Uterus (tissue), 4 donors: ENCODE data around the gene MEIS1. TPM values are rescaled to one million over a fixed set of nuclear protein-coding genes. Genes with fewer than 3 reads are reported as not detected.

Experiments
- DNase-seq, 2 donors: peaks; one replicate each; pipeline ENCODE4 v3.0.0-alpha.2; 2019 to 2020
- H3K27ac ChIP-seq, 2 donors: fragments of 200-600 bp; sonication (generic); 1 replicate in 1 of 2; 2 replicates in 1 of 2; pipeline ENCODE4 v1.5.1; 2016 to 2018
- H3K27me3 ChIP-seq, 2 donors: fragments of 200-600 bp; sonication (generic); one replicate each; pipeline ENCODE4 v1.5.1; 2018 to 2019; ENCODE audit warnings: control low read depth in 1 of 2
- H3K36me3 ChIP-seq, 2 donors: fragments of 200-600 bp; sonication (generic); one replicate each; pipeline ENCODE4 v1.5.1; 2019; ENCODE audit warnings: control low read depth in 1 of 2
- H3K4me1 ChIP-seq, 2 donors: fragments of 200-600 bp; sonication (generic); one replicate each; pipeline ENCODE4 v1.5.1; 2018 to 2019; ENCODE audit warnings: control low read depth in 1 of 2
- H3K4me3 ChIP-seq, 2 donors: fragments of 200-600 bp; sonication (generic); 1 replicate in 1 of 2; 2 replicates in 1 of 2; pipeline ENCODE4 v1.5.1; 2018 to 2019; ENCODE audit warnings: mild to moderate bottlenecking in 1 of 2
- H3K9me3 ChIP-seq, 2 donors: fragments of 200-600 bp; sonication (generic); one replicate each; pipeline ENCODE4 v1.5.1; 2019; ENCODE audit warnings: control low read depth in 1 of 2
- CTCF ChIP-seq, 4 experiments: fragments of 200-600 bp in 2 of 4; fragments of 450-650 bp in 2 of 4; sonication (generic) in 2 of 4; IDR thresholded peaks; one replicate each; pipeline ENCODE4 v1.5.1; 2016 to 2019; ENCODE audit warnings: antibody characterized with exemption in 4 of 4, mild to moderate bottlenecking in 2 of 4, moderate library complexity in 1 of 4
- POLR2A ChIP-seq, 2 donors: fragments of 450-650 bp; IDR thresholded peaks; one replicate each; pipeline ENCODE4 v1.6.1; 2016; ENCODE audit warnings: antibody characterized with exemption in 2 of 2, mild to moderate bottlenecking in 1 of 2, moderate library complexity in 1 of 2
- intact Hi-C: fragments of 100-400 bp; cut with DNase I; formaldehyde crosslinking; loops from one replicate; pipeline ENCODE4 v1.15.1; 2023; ENCODE audit warnings: low total_unique reads
- total RNA-seq, 4 donors: library from RNA; depleted of rRNA in 3 of 4; stranded (reverse); fragments of >200 nt in 3 of 4; gene quantifications; one replicate each; pipeline versions ENCODE4 v1.1.0 to v1.2.4, GENCODE V29; 2014 to 2023
- donor health status: DM: yes; HTN: yes; CAD: no.

MEIS1 gene
- total RNA-seq, 4 donors from 2014 or later, result 110 to 418 (median 233) TPM

DNA sequence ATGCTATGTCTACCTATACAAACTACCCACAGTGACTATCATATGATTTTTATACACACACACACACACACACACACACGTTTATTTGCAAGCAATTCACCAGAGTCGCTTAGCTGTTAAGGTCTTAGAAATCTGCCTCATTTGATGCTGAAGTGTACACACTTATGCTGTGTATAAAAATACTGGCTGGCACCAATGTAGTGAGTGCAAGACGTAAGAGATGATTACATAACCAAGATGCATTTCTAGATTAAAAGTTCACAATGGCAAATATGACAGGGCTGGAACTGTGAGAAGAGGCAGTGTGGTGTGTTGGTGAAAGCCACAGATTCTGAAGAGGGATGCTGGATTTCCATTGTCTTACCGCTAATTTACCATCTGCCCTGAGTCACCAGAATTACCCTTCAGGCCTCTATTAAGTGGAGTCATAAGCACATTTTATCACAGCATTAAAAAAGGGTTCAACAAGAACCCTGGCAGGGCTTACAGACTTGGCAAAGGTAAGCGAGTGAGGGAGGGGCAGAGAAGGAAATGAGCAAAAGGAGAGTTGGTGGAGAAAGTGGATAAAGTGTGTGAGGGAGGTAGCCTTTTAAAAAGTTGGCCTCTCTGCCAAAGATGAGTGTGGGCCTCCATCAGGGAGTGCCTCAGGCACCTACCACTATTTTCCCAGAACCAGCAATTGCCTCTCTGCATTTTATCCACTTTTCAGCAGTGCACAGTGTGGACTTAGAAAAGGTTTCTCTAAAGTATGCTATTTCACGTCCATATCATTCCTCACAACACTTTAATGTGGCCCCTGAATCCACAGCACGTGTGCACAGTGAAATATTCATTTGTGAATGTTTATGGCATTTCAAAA lies 21.5 kb downstream of the MEIS1 start:
- no peak for TF ChIP-seq CTCF (IDR thresholded peaks at IDR 0.05)
- no peak for TF ChIP-seq POLR2A (IDR thresholded peaks at IDR 0.05)
- H3K27ac ChIP-seq, result peak overlapping the region; percentile 19 to 100
- H3K27me3 ChIP-seq, result no peaks in the 10 kb centered on the region
- H3K9me3 ChIP-seq, result no peaks in the 10 kb centered on the region
- H3K4me1 ChIP-seq, result peaks cover 13 to 26% of the 10 kb centered on the region in 2 donors
- no peak overlapping the region for H3K4me3 ChIP-seq
- DNase-seq, result no peak
- intact Hi-C loops, result no loop called here
- no peaks in the 10 kb centered on the region for H3K36me3 ChIP-seq

- Histone ChIP-seq H3K27me3 (no peaks in the 10 kb centered on the region), H3K36me3 (no peaks in the 10 kb centered on the region), H3K9me3 (no peaks in the 10 kb centered on the region), H3K4me1 (peaks cover 13 to 28% of the 10 kb centered on the region in 2 donors), H3K4me3 (no peak overlapping the region), H3K27ac (no peak overlapping the region)
- no peak for DNase-seq
- TF ChIP-seq POLR2A (IDR thresholded peaks at IDR 0.05), result no peak
- TF ChIP-seq CTCF (IDR thresholded peaks at IDR 0.05), result no peak
- intact Hi-C loops, result no loop called here
These were observed 22.6 kb downstream of the MEIS1 start for GRCh38 chr2:66457545-66457944.

DNA sequence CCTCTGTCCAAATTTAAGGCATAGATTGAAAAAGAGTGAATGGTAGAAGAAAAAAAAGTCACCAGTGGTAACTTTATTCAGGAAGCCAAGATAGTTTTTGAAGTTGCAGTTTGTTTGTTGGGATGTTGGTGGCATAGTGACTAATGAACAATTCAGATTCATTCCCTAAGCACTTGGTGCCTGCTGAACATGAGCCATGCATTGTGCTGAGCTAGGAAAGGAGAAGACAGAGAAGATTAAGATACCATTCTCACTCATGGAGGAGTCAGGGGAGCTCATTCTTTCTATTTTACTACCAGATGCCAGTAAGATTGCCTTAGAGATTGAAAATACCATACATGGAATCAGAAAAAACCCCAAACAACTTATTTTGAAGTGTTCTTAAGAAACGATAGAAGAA lies 25.1 kb downstream of the MEIS1 start:
- no peaks in the 10 kb centered on the region for H3K9me3 ChIP-seq
- no peak overlapping the region for H3K4me3 ChIP-seq
- no peaks in the 10 kb centered on the region for H3K27me3 ChIP-seq
- H3K36me3 ChIP-seq, result no peaks in the 10 kb centered on the region
- no peak for DNase-seq
- H3K27ac ChIP-seq, result peak overlapping the region; percentile 10 to 26
- intact Hi-C loops, result no loop called here
- H3K4me1 ChIP-seq, result peaks cover 25 to 32% of the 10 kb centered on the region in 2 donors
- TF ChIP-seq POLR2A (IDR thresholded peaks at IDR 0.05) (no peak), CTCF (IDR thresholded peaks at IDR 0.05) (no peak)

DNA sequence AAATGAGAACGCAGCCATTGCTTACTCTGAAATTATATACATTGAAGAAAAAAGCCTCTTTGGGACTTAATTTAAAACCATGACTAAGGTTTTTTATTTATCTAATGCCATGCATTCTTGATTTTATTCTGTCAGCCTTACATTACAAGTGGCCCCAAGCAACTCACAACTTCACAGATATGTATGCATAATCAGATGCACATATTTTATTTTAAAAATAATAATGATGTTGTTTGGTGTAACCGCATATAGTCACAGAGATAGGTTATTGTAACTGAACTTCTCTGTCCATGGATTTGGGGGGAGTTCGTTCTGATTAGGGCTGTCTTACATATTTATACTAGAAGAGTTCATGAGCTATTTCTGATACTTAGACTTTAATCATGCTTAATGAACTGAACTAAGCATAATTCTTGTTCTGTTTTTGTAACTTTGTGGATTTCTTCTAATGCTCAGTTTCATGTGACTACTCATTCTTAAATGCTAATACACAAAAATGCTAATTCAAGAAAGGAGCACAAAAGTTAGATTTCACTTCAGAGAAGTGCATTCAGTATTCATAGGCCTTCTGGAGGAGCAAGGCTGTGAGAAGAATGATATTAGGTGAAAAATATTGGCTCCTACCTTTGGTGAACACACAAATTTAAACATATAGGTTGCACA lies 26.2 kb downstream of the MEIS1 start:
- H3K36me3 ChIP-seq, result no peaks in the 10 kb centered on the region
- peak overlapping the region in 1 of 2 donors; percentile 10 for H3K27ac ChIP-seq
- no peak for DNase-seq
- H3K4me1 ChIP-seq, result peaks cover 20 to 31% of the 10 kb centered on the region in 2 donors
- intact Hi-C loops, result no loop called here
- no peak for TF ChIP-seq POLR2A (IDR thresholded peaks at IDR 0.05)
- TF ChIP-seq CTCF (IDR thresholded peaks at IDR 0.05), result no peak
- H3K4me3 ChIP-seq, result no peak overlapping the region
- H3K27me3 ChIP-seq, result no peaks in the 10 kb centered on the region
- H3K9me3 ChIP-seq, result no peaks in the 10 kb centered on the region
